IPS DF 6.9 (cell line): ENCODE measurements around the gene RBM38.
A peak's percentile ranks its signal among the peaks of the same experiment; 100 is the strongest.

ENCODE experiments used
- DNase-seq: peaks from one replicate; pipeline ENCODE4 v3.0.0-alpha.2; 2013; ENCODE audit warnings: low read depth, low spot score
- H3K27ac ChIP-seq: one replicate; pipeline ENCODE4 v1.5.1; 2013; ENCODE audit warnings: low read length, control low read depth
- H3K27me3 ChIP-seq: 2 replicates; pipeline ENCODE4 v1.6.1; 2013; ENCODE audit warnings: mild to moderate bottlenecking, low read length; ENCODE audit not compliant: control insufficient read depth, insufficient read depth
- H3K36me3 ChIP-seq: 2 replicates; pipeline ENCODE4 v1.6.1; 2013; ENCODE audit warnings: low read length; ENCODE audit not compliant: control insufficient read depth, insufficient read depth
- H3K4me1 ChIP-seq: 2 replicates; pipeline ENCODE4 v1.6.1; 2013; ENCODE audit warnings: low read length; ENCODE audit not compliant: control insufficient read depth, insufficient read depth
- H3K4me3 ChIP-seq: 2 replicates; pipeline ENCODE4 v1.5.1; 2013; ENCODE audit warnings: mild to moderate bottlenecking, low read length
- H3K9me3 ChIP-seq: 2 replicates; pipeline ENCODE4 v1.6.1; 2013; ENCODE audit warnings: low read length, inconsistent platforms; ENCODE audit not compliant: control insufficient read depth, insufficient read depth
- WGBS: extraction: QIAGEN DNeasy Blood & Tissue Kit; methylation state at CpG from one replicate; pipeline ENCODE4 v1.1.7; 2013; ENCODE audit warnings: mixed read lengths, missing lambda C conversion rate; ENCODE audit not compliant: insufficient read length, insufficient coverage; 5-methylcytosine and 5-hydroxymethylcytosine counted together

The RBM38 gene

DNA sequence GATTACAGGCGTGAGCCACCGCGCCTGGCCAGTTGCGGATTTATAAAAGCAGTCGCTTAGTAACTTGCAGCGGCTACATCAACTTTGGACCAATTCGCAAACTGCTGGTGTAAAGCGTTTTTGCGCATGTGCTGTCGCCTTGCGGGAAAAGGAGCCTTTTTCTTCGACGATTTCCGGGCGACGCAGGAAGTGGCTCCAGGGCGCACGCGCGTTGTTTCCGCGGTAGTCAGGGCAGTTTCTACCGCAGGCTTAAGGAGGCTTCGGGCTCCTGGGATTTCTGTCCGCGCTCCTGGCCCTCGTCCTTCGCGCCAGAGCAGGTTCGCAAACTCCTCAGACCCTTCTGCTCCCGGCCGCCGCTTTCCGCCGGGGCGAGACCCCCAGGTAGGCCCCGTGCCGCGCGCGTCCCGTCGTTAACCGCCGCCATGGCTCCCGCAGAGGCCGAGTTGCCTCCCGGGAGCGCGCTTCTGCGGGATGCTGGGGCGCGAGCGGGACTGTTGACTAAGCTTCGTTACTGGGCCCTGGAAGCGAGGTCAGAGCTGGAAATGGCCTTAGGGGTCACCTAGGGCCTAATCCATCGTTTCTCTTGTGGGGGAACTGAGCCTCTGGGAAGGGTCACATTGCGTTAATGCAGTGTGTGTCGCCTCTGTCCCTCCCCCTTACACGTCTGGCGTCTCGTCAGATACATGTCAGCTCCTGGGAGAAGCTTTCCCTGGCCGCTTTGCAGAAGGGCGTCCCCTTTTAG, 40.0 kb upstream of the RBM38 start, which contains the start of gene RAE1:
Gene RAE1 (plus strand): TSS at position 214 of the 742 bp plus-strand sequence. CDS start 2,784 bp downstream, outside the sequence.
- WGBS = no CpG with 5 or more reads among the region's 64 CpGs
- Histone ChIP-seq H3K9me3 (no peaks in the 10 kb centered on the region), H3K4me1 (no peaks in the 10 kb centered on the region), H3K4me3 (peak within 1 kb of the TSS; percentile 56), H3K27me3 (no peaks in the 10 kb centered on the region), H3K36me3 (peaks cover 9% of the 10 kb centered on the region; the same call in 1 of the 2 replicates), H3K27ac (no peak within 1 kb of the TSS)
- peak; percentile 73 for DNase-seq

DNA sequence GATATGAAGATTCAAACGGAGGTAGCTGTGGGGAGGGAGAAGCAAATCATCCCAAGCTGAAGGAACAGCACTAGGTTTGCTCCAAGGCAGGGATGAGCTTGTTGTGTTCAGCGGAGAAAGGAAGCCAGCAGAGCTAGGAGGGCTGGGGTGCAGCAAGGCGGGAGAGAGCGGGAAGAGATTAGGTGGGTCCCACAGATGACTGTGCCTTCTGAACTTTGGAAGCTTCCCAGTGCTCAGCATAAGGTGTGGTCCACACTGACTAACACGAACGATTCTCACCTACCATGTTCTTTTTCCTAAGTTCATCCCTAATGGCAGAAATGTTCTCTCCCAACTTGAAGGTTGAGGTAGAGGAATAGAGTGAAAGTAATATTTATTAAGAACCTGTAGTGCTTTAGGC, 38.9 kb upstream of the RBM38 start:
- no CpG with 5 or more reads among the region's 6 CpGs for WGBS
- H3K36me3 ChIP-seq = peaks cover 15% of the 10 kb centered on the region
- DNase-seq = no peak
- no peak overlapping the region for H3K27ac ChIP-seq
- H3K4me1 ChIP-seq = no peaks in the 10 kb centered on the region
- no peaks in the 10 kb centered on the region for H3K9me3 ChIP-seq
- H3K27me3 ChIP-seq = no peaks in the 10 kb centered on the region
- H3K4me3 ChIP-seq = no peak overlapping the region

DNA sequence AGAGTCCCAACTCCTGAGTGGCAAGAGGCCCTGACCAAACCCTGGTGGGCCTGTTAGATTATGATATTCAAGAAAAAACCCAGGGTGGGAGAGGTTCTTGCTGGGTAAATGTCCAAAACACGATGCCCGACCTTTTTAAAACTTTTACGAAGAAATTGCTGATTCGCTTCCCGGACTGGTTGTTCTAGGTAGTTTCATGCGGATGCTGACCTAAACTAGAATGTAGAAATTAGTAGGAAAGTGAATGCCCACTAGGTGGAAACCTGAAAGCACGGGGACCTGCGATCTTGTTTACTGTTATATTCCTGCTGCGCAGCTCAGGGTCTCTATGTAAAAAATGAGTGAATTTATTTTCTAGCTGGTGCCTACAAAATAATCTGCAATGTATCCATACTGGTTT, 37.8 kb upstream of the RBM38 start:
- no CpG with 5 or more reads among the region's 9 CpGs for WGBS
- H3K36me3 ChIP-seq = peaks cover 15% of the 10 kb centered on the region
- DNase-seq = no peak
- H3K27ac ChIP-seq = no peak overlapping the region
- H3K9me3 ChIP-seq = no peaks in the 10 kb centered on the region
- H3K27me3 ChIP-seq = no peaks in the 10 kb centered on the region
- H3K4me3 ChIP-seq = no peak overlapping the region
- H3K4me1 ChIP-seq = no peaks in the 10 kb centered on the region

DNA sequence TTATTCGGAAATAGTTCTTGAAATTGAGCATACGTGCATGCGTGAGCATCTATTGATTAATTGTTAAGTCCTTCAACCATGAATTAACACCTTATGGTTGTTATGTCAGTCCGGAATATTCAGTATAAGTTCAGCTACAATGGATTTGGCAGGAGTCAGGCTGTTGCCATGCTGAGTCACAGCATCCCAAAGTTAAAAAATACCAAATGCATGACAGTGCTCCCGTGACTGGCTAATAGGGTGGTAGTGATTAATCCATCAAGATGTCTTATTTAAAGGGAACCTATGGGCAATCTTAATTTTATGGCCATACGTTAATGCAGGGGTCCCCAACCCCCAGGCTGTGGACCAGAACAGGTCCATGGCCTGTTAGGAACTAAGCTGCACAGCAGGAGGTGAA, 29.7 kb upstream of the RBM38 start:
- 100% methylated on average over 3 of the region's 6 CpGs for WGBS
- Histone ChIP-seq H3K27ac (no peak overlapping the region), H3K27me3 (no peaks in the 10 kb centered on the region), H3K4me3 (no peak overlapping the region), H3K9me3 (no peaks in the 10 kb centered on the region), H3K4me1 (no peaks in the 10 kb centered on the region), H3K36me3 (peaks cover 22% of the 10 kb centered on the region)
- DNase-seq = no peak

DNA sequence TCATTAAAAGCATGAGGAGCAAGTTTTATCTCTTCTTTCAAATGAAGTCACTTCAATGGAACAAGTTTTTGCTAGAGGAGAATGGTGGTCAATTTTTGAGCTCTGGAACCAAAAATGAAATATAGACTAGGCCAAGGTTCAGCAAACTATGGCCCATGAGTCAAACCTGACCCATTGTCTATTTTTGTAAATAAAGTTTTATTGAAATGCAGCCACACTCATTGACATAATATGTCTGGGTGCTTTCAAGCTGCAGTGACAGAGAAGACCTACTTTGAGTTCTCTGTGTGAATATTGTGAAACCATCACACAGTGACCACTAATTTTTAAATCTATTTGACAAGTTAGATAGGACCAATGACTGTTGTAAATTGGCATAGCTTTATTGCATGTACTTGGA, 26.7 kb upstream of the RBM38 start:
- Histone ChIP-seq H3K4me1 (no peaks in the 10 kb centered on the region), H3K4me3 (no peak overlapping the region), H3K9me3 (no peaks in the 10 kb centered on the region), H3K27ac (no peak overlapping the region), H3K36me3 (peaks cover 28% of the 10 kb centered on the region), H3K27me3 (no peaks in the 10 kb centered on the region)
- no peak for DNase-seq

DNA sequence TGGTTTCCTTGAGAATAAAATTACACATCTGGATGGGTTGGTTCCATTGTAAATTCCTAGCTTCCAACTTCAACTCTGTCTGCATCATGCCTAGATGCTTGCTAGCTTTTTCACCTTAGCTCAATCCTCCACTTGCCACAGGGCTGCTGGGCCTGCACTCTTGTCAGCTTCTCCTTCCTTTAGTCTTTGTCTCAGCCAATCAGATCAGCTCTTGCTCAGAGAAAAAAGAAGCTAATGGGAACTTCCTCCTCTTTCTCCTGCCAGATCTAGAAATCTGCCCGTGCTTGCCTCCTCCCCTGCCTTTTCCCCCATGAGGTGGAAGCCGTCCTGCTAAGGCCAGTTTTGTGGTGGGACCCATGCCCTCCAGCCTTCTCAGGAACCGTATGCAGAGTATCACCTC, 21.6 kb upstream of the RBM38 start:
- Histone ChIP-seq H3K9me3 (no peaks in the 10 kb centered on the region), H3K27ac (no peak overlapping the region), H3K27me3 (no peaks in the 10 kb centered on the region), H3K36me3 (peaks cover 56% of the 10 kb centered on the region), H3K4me1 (0 out of 2 replicates have a peak, but pooled peaks cover 1% of the 10 kb centered on the region), H3K4me3 (no peak overlapping the region)
- WGBS = no CpG with 5 or more reads among the region's 3 CpGs
- DNase-seq = no peak

DNA sequence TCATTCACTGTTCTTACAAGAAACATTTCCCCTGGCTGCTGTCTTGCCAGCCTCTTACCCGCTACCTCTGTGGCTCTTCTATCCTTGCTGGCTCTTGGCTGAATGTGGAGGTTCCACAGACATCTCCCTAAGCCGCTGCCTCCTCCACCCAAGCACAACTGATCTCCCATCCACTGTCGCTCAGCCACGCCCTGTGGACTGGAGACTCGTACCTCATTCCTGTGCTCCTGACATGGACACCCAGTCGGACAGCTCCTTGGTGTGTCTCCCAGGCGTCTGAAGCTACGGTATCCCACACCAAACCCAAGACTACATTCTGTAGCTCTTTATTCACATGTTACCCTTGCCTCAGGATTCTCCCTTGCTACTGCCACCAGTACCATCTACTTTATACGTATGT, 20.9 kb upstream of the RBM38 start:
- Histone ChIP-seq H3K4me3 (no peak overlapping the region), H3K4me1 (0 out of 2 replicates have a peak, but pooled peaks cover 1% of the 10 kb centered on the region), H3K27me3 (no peaks in the 10 kb centered on the region), H3K9me3 (no peaks in the 10 kb centered on the region), H3K36me3 (peaks cover 62% of the 10 kb centered on the region), H3K27ac (no peak overlapping the region)
- WGBS = no CpG with 5 or more reads among the region's 9 CpGs
- DNase-seq = no peak

DNA sequence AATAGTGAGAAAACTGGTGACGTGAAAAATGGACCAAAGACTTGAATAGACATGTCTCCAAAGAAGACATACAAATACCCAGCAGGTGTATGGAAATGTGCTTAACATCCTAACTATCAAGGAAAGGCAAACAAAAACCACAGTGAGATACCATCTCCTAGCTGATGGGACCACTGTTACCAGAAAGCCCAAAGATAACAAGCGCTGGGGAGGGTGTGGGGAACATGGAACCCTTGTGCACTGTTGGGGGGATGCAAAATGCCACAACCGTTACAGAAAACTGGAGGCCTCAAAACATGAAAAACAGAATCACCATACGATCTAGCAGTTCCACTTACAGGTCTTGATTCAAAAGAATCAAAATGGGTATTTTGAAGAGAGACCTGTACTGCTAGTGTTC, 19.8 kb upstream of the RBM38 start:
- Histone ChIP-seq H3K4me1 (0 out of 2 replicates have a peak, but pooled peaks cover 1% of the 10 kb centered on the region), H3K27ac (no peak overlapping the region), H3K4me3 (no peak overlapping the region), H3K9me3 (no peaks in the 10 kb centered on the region), H3K27me3 (no peaks in the 10 kb centered on the region), H3K36me3 (peaks cover 58% of the 10 kb centered on the region)
- WGBS = no CpG with 5 or more reads among the region's 4 CpGs
- no peak for DNase-seq

DNA sequence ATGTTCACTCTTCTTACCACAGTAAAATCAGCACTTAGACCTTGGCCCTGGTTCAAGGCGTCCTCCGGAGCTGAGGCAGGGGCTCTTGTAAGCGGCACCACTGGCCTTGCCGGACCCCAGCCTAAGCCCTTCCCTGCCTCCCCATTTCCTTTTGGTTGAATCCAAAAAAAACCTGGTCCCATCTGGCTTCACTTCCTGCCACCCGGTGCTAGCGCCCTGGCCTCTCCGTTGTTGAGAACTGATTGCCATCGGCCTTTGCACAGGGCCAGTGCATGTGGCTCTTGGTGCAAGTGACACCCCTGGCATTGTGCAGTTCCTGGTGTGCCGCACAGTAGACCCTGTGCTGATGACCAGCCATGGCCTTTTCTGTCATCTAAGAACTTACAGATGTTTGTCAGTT, 19.0 kb upstream of the RBM38 start:
- Histone ChIP-seq H3K9me3 (no peaks in the 10 kb centered on the region), H3K36me3 (peaks cover 52% of the 10 kb centered on the region), H3K27me3 (no peaks in the 10 kb centered on the region), H3K27ac (no peak overlapping the region), H3K4me3 (no peak overlapping the region), H3K4me1 (0 out of 2 replicates have a peak, but pooled peaks cover 1% of the 10 kb centered on the region)
- WGBS = no CpG with 5 or more reads among the region's 9 CpGs
- no peak for DNase-seq

DNA sequence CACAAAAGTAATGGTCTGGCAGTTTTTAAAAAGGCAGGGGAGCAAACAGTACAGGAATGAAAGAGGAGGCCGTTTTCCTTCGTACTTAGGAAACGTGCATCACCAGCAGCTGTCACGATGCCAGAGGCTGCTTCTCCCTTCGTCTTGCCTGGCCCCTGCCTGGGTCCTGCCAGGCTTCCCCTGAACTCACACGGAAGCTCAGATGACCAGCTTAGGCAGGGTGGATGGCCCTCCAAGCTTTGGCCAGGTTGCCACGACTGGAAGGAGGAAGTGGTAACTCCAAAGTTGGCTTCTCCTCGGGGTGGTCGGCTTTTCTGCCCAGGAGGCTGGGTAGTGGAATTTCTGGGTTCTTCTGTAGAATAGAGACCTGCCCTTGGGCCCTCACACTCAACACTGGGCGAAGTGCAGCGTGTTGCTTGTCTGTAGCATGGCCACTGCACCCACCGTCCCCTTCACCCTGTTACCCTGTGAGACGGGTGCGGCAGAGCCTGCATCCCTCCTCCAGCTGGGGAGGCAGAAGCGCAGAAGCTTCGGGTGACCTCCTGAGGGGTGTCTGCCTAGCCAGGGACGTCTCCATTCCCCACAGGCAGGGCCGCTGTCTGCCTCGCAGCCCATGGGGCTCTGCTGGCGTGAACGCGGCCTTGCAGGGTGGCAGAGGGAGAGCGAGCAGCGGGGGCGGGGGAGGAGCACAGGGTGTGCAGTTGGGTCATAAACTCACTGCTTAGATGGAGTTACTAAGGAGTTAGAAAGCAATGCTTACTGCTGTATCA, 18.4 kb upstream of the RBM38 start:
- no peak overlapping the region for H3K27ac ChIP-seq
- no peaks in the 10 kb centered on the region for H3K9me3 ChIP-seq
- no peak for DNase-seq
- 0 out of 2 replicates have a peak, but pooled peaks cover 1% of the 10 kb centered on the region for H3K4me1 ChIP-seq
- H3K36me3 ChIP-seq = peaks cover 51% of the 10 kb centered on the region
- no peaks in the 10 kb centered on the region for H3K27me3 ChIP-seq
- WGBS = no CpG with 5 or more reads among the region's 25 CpGs
- H3K4me3 ChIP-seq = no peak overlapping the region
